NCI-H2196 (cell line): Measurements from ENCODE around the gene NEMP2.

ENCODE experiments used
- DNase-seq: peaks from one replicate; lab custom pipeline; 2025; ENCODE audit not compliant: unreplicated experiment; lab: John Stamatoyannopoulos, UW

NEMP2 gene, protein sequence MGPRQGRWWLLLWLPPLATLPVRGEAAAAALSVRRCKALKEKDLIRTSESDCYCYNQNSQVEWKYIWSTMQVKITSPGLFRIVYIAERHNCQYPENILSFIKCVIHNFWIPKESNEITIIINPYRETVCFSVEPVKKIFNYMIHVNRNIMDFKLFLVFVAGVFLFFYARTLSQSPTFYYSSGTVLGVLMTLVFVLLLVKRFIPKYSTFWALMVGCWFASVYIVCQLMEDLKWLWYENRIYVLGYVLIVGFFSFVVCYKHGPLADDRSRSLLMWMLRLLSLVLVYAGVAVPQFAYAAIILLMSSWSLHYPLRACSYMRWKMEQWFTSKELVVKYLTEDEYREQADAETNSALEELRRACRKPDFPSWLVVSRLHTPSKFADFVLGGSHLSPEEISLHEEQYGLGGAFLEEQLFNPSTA

DNA sequence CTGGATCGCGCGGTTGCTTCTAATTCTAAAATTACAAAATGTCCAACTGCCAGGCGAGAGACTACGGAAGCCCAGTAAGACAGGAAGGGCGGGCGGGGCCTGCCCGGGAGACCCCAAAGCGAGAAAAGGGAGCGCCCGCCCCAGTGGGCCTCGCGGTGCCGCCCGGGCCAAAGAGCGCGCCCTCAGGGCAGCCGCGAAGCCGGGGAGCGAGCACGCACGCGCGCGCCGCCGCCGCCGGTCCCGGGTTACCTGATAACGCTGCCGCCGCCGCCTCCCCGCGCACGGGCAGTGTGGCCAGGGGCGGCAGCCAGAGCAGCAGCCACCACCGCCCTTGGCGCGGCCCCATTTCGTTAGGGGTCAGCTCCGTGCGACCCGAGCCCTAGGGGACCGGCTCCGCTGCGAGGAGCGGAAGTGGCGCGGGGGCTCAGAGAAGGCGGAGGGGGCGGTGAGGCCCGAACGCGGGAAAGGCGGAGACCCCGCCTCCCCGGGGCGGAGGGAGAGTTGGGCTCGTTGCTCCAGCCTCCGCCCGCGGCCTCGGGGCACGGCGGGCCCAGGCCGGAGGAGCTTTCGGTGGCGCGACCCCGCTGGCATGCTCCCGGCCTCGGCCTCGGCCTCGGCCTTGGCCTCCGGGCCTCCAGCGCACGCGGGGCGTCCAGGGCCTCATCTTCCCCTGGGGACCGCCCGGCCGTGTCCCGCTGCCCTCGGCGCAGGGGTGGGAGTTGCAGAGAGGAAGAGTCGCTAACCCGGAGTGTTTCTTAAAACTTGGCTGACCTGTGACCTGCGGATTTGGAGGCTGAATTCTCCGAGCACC, at the start of gene NEMP2:
Gene NEMP2 (minus strand): TSS at position 413 of the 811 bp plus-strand sequence. CDS start 67 bp downstream, at position 346.
- peak; percentile 97 for DNase-seq

DNA sequence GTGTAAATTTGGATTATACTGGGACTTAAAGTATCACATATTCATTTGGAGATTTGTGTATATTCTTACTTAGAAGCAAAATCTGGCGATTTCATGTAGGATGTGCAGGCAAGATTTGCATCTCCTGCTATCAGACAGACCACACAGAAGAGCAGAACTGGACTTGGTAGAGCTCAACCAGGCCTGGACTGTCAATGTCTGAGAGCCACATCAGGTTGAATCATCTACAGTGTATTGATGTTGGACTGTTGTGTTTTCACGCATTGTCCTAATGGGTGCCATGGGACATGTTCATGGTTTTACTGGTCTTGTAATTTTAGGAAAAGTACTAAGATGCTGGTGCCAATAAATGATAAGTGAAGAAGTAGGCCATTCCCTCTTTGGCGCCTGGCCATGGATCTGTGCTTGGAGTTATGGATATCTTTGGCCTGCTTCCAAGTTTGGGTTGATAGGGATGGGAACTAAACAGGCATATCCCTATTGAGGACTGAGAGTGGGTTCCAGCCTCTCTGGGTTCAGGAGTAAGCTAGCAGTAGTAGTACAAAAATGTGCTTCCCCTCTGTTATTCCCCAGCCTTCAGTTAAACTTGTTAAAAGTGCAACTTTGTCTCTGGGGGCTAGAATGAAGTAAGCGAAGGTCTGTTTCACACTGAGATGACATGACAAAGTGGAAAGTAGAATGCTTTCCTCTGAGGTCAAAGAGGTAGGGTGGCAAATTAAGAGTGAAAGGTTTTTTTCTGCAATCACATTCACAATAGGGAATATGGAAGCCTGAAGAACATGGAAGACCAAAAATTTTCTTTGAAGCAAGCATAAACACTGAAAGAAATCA, 49.2 kb upstream of the NEMP2 start:
- no peak for DNase-seq

DNA sequence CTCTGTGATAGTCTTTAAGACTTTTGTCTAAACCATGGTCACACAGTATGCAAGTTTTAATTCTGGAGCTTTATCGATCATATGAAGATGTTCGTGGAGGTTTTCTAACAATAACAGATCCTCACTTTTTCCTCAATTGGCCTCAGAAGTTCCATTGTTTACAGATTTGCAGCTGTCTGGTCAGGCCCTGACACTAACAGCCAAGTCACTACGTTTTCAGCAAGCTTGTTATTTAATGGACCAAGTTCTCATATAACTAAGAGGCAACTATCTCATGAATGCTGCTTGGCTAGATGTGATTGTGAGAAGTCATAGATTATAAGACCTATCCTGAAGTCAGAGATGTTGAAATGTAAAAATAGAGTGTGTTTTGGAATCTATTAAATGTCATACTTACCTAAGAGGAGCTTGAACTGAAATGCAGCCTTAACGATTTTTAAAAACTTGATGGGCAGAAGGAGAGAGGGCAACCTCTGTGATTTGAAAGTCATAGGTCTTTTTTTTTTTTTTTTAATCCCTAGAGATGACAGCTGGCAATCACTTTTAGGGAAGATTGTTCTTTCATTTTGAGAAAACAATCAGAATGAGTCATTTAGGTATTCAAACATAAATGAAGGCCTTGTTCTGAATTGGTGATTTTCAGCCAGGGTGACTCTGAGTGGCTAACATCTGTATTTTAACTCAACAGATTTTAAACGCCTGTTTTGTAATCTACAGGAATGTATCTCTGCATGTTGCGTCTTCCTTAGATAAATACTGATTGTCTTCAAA, 48.4 kb upstream of the NEMP2 start:
- DNase-seq = no peak

DNA sequence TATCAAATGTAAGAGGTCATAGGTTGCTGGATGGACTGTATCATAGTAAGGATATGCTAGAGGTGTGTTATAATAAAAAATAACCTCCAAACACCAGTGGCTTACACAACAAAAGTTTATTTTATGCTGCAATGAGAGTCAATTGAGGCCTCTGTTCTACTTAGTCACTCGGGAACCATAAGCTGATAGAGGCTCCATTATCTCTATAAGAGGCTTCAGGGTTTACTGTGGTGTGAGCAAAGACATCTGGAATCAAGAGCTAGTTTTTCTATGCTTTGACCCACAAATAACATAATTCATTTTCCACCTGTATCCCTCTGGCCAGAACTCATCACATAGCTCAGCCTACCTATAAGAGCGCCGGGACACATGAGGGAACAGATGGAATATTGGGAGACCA, 47.5 kb upstream of the NEMP2 start:
- no peak for DNase-seq

DNA sequence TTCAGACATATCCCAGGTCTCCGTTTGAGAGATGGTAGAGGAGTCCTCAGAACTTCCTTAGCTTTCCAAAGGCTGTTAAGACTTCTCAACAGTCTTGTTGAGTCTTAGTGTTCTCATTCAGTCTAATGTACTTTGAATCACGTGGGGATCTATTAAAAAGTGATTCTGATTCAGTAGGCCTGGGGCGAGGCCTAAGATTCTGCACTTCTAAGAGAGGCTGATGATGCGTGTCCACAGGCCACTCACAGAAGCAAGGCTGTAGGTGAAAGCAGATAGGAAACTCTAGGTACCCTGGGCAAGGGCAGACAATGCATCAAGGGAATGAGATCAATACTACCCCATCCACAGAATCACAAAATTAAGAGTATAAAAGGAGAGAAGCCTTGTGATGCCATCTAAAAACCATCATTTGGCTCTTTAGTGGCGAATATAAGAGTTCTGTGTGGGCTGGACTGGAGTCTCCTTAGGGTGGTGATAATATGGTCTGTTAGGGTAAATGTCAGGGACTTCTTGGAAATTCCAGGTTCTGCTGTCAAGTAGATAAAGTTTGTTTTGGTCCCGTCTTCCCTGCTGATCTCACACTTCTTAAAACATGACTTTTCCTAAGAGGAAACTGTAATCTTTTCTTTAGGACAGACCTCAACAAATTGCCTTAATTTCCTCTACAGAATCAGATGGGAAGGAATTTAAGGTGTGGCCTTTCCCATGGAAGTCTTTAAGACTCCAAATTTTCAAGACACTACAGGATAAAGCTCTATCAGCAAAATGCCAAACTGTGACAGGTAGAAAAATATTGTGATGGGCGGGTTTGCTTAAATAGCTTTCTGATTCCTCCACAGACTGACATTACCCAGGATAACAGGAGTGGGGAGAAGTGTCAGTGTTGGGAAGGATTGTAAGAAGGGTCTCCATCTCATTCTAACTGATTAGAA, 45.7 kb upstream of the NEMP2 start:
- DNase-seq = no peak

DNA sequence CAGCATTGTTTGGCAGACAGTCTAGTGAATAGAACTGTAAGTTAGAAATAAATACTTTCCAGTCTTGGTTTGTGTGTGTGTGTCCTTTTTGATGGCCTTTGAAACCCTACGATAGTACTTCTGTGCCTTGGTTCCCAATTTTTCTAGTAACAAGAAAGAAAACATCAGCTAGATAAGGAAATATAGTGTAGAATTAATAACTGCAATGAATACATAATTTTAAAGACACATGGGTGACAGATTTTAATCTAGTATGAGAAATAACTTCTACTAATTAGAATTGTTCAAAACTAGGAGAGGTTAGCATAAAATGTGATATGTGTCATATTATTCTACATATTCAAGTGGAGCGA, 44.5 kb upstream of the NEMP2 start:
- no peak for DNase-seq

DNA sequence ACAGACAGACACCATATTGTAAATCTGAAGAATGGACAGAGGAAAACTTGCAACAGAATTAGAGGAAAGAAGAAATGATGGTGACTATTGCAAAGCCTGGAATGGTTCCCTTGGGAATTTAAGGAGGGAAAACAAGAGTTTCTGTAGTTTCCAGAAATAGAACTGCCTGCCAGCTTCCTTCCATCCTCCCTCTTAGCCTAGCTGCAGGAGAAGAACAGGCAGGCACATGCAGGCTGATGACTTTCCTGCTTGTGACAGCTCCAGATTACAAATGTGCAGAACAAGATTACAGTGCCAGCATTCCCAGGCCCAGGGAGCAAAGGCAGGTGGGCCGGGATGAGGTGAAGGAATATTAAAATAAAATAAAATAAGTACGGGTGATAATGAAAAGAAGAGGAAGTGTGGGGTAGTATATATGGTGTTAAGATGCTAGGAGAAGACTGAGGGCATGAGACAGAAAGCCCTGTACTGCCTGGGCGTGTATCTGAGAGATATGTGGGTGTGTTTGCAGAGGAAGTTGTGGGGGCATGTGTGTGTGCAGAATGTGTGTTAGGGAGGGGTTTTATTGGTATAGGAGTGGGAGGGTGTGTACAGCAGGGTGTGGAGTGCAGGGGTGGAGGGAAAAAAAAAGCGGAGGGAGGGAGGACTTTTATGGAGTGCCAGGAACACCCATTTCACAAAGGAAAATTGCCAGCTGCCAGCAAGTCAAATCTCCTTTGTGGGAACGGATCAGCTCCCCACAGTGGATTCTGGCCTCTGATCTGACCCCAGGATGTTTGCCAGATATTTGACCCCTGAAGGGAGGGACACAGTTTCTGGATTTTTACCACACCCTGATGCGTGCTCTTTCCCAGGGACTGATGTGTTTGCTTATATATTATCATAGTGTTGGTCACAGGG, 43.9 kb upstream of the NEMP2 start:
- DNase-seq = no peak

DNA sequence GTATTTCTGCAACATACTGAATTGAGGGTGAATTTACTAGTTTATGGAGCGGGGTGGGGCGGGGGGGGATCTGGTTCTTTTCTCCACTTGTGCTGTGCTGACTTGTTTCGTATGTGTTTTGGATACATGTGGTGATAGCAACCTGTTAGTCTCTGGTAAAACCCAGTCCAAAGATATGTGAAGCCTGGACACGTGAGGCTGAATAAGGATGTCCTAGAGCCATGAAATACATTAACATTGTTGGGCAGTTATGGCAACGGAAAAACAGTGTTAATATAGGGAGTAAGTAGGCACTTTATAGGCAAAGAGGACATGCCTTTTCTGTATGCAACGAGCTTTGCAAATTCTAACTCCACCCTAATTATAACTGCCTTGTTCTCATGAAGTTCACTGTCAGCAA, 42.1 kb upstream of the NEMP2 start:
- no peak for DNase-seq

DNA sequence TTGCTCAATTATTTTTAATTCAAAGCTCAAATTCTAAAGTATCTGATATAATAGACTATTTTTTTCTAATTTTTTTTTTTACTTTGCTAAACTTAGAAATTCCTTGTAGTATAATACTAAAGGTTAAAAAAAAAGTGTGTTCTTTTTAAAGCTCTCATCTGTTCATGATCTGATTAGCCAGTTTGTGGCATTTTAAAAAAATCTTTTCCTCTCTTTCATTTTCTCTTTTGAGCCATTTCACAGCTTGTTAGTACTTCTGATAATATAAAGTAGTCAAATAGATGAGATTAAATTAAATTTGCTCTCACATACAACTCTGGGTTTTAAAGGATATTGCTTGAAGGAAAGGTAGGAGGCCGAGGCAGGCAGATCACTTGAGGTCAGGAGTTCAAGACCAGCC, 40.7 kb upstream of the NEMP2 start:
- DNase-seq = no peak

DNA sequence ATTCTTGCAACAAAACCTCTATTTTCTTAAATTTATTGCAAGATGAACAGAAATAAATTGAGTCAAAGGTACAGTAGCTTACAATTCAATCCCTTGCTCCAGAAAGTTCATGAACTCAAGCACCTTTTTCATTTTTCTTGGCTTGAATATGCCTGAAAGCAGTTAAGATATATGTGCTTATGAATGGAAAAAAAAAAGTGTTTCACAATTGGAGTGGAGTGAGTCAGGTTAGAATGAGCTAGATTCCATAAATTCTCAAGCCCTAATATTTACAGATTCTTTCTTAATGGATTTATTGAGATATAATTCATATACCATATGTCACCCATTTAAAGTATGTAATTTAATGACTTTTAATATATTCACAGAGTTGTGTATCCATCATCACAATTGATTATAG, 39.6 kb upstream of the NEMP2 start:
- DNase-seq = no peak

DNA sequence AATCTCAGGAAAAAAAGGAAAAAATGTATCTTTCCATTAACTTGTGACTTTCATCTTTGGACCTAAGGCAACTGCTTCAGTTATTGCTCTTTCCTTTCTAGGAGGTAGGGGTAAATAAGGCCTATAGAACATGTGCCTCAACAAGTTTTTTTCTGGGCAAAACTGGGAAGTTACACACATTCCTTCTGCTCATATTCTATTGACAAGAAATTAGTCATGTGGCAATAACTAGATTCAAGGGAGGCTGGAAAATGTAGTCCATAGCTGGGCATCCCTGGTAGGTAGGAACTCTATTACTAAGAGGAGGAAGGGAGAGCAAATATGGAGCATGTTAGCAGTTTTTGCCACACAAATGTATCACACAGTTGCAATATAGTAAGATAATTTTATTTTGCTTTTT, 37.7 kb upstream of the NEMP2 start:
- DNase-seq = no peak

DNA sequence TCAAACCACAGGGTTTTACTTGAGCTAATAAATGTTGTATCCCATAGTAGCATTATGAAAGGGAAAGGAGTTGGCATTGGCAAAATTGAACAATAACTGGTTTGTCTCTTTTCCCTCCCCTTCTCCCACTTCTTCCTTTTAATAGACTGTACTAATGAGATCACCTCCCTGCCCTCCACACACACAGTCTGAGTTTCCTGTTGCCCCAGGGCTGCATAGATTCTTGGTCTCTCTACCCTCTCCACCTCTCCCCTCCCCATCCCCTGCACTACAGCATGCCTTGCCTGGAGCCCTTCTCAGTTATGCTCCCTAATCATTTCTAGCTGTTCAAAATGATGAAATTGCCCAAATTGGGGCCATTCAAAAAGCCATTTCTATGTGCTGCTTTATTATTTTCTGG, 37.2 kb upstream of the NEMP2 start:
- no peak for DNase-seq

DNA sequence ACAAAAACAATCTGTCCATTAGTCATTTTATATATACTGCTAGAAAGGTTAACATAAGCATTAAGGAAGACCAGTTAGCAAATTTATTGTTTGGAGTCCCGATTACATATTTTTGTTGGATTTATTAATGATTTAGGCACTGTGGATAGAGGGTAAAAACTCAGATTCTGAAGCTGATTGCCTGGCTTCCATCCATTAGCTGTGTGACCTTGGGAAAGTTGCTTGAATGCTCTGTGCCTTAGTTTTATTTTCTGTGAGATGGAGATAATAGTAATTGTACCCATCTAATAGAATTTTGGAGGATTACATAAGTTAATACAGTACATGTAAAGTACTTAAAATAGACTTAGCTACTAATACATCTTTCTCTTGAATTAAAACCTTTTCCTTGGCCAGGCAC, 36.3 kb upstream of the NEMP2 start:
- no peak for DNase-seq

DNA sequence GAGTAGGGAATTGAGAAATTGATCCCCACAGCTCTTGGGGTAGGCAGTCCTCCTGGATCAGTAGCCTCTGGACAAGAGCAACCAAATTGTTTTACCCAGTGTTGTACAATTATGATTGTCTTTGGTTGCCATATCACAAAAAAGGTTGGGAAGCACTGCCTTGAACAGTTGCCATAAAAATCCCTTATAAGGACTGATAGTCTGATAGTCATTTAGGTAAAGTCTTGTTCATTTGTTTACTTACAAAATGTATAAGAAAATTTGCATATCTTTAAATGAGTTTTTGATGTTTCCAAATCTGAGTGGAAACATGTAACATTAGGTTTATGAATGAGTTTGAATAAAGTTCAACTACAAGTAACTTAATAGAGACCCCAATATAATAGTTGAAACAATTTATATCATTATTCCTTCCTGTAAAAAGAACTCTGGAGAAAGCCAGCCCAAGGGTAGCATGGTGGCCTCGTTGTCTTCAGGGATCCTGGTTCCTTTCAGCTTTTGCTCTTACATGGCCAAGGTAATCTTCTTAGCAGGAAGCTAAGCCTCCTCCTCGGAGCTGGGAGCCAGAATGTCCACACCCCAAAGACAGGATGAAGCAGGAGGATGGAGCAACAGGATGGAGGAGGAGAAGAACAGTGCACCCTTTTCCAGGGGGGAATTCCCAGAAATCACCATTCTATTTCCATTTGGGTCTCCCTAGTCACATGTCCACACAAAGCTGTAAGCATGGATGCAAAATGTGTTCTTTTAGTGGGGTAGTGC, 35.7 kb upstream of the NEMP2 start:
- DNase-seq = no peak

DNA sequence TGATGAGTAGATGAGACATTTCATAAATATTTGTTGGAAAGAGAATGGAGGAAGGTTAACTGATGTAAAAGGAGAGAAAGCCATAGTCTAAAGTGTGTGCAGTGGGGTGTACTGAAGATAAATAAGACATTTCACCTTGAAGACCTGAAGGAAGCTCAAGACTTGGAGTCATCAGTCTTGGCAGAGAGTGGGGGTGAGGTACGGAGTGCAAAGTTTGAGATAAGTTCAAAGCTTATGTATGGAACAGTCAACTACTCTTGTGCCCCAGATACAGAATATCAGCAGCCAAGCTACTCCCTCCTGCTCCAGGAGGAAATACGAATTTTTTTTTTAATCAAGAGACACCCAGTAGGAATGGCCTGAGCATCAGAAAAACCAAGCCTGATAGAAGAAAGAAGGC, 30.3 kb upstream of the NEMP2 start:
- DNase-seq = no peak

DNA sequence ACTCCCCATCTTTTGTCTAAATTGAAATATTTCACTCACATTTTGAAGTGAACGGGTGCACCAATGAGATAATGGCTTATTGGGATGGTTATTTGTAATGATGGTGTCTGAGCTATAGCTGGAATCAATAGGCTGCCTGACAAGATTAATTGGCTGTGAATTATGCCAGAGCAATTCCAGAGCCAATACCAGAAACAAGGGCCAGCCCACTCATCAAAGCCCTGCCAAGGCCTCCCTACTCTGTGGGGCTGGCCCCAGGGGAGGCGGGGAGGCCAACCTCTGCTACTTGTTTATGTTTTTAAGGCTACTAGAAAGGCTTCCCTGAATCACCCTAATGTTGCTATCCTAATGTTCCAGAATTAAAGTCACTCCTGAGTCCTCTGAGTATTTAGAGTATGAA, 29.1 kb upstream of the NEMP2 start:
- no peak for DNase-seq

DNA sequence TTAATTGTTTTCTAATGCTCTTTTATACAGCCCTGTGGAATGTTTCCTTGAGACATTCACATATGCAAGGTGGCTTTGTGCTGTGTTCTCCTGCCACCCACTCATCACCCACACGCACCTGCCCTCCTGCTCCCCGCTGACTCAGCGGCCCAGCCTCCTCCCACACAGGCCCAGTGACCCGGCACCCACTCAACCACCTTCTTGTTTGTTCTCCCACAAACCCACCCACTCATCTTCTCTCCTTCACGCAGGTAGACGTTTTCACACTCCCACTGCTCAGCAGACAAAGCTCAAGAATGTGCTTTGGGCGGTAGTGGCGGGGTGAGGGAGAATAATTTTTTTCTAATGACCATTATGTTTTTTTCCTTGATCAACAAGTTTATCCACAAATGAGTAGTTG, 28.6 kb upstream of the NEMP2 start:
- no peak for DNase-seq

DNA sequence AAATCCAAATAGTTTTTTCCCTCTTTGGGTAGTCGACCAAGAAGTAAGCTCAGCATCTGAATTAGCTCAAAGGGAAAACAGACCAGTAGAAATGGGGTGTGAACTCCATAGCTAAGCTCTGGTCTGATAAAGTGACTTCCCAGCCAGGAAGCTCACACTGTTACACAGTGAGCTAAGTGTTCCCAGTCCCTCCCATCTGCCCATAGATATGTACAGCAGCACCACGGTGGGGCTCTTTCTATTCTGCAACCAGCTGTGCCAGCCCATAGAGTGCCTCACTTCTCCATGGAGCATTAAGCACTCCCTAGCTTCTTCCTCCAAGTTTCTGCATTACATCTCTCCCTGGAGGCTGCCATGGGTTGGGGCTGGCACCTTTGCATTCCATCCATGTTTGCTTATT, 27.6 kb upstream of the NEMP2 start:
- no peak for DNase-seq
